Activated CD4-positive, alpha-beta T cell treated with anti-CD3 and anti-CD28 coated beads, Interleukin-2, amount 50 U/mL, for 4 hours (primary cell): ENCODE measurements around the gene CGB7.
"Not testable (repeated sequence)": the region's sequence is repeated elsewhere in the genome, so short reads cannot be mapped to it uniquely, and the experiment has no call there.

ENCODE experiments used
- DNase-seq, 2 experiments: peaks; one replicate each; pipeline ENCODE4 v3.0.0-alpha.2; 2020

The CGB7 gene

DNA sequence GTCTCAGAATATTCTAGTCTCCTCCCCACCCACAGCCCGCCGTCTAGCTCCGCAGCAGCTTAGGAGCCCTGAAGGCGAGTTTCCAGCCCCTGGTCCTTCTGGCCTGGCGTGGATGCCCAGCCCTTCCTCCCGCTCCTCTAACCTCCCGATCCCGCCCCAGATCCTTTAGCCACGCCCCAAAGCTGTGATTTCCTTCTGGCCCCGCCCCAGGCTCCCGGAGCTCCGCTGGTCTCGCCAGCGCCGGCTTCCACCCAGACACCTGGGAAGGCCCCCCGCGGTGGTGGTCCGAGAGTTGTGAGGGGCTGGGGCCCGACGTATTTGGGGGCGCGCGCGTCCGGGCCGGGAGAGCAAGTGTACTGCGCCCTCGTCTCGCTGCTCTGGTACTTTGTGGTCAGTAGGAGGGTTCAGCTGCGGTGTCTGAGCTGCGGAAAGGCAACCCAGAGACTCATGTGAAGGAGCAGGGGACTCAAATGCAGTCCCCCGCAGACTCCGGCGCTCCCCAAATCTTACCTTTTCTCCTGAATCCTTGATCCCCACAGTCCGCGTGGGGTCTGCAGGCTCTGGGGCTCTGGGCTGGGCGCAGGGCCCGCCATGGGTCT lies at the start of gene CGB7:
Gene CGB7 (minus strand): TSS at position 114 of the 599 bp plus-strand sequence. CDS start 2,374 bp downstream, outside the sequence.
- peak; percentile 18 to 32 for DNase-seq

DNA sequence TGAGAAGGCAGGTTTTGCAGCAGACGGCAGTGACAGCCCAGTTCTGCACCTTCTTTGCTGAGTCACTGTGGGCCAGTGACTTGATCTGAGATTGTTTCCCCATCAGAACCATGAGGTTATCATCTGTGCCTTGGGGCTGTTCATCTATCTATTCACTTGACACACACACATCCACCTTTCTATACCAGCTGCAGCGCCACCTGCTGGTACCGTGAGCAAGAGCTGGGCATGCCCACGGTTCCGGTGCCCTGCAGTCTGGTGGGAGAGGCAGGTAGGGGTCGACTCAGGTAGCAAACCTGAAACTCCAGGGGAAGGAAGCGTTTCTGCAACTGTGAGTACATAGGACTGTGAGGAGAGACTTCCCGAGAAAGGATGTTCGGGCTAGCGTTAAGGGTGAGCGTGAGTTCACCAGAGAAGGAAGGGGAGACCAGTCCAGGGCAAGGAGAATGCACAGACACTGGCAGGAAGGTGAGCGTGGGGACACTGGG lies 49.1 kb upstream of the CGB7 start:
- peak; percentile 62 to 67 for DNase-seq

DNA sequence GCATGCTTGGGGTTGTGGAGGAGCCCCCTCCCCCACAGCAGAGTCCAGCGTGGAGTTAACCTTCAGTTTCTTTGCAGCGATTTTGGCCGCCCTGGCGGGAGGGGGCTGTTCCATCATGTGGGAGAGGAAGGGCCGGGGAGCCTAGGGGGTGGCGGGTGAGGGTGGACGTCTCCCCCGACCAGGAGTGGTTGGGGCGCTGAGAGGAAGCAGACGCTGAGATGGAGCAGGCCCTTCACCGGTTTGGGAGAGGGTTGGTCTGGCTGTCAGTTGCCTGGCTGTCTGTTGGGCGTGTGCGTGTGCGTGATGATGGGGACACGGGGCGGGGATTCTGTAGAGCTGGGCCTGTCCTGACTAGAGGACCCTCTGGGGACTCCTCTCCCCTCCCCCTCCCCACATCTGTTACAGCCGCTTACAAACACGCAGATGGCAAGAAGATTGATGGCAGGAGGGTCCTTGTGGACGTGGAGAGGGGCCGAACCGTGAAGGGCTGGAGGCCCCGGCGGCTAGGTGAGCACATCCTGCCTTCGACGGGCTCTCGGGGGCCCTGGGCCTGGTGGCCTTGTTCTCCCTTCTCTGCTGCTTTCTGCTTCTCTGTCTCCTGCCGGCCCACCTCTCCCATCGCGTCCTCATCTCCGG lies 46.8 kb upstream of the CGB7 start:
- DNase-seq, result no peak

GRCh38 chr19:49103331-49104085 lies 46.0 kb upstream of the CGB7 start:
- DNase-seq, result no peak

- no peak for DNase-seq
Measured at GRCh38 chr19:49102303-49102702, 44.8 kb upstream of the CGB7 start.

DNA sequence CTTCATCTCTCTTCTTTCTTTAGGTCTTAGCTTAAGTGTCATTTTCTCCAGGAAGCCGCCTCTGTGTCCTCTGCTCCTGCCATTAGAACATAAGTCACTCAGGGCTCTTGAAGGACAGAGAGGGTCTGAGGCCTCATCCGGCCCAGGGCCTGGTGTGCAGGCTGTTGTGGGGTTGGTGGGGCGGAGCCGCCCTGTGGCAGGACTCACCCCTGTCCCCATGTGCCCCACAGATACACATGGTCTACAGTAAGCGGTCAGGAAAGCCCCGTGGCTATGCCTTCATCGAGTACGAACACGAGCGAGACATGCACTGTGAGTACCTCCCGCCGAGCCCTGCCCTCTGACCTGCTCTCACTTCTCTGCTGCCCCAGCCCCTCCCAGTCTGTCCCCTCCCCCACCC lies 43.6 kb upstream of the CGB7 start:
- DNase-seq, result no peak

DNA sequence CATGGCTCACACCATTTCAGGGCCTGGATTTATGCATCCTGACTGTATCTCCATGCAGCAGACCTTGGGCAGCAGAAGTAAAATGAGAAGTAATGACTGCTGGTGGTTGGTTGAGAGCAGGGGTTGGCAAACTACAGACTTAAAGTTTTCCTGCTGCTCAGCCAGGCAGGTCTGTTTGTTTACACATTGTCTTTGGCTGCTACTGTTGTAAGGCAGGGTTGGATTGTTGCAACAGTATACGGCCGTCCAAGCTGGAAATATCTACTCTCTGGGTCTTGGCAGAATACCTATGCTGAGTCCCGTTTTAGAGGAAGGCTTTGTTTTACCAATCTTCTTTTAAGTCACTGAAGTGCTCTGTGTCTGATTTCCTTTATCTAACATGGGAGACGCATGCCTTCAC lies 41.2 kb upstream of the CGB7 start:
- no peak for DNase-seq

- DNase-seq, result peak; percentile 61 to 67
Measured at GRCh38 chr19:49097453-49098288, 40.1 kb upstream of the CGB7 start.

GRCh38 chr19:49094505-49095482 lies 37.2 kb upstream of the CGB7 start:
- DNase-seq, result no peak

DNA sequence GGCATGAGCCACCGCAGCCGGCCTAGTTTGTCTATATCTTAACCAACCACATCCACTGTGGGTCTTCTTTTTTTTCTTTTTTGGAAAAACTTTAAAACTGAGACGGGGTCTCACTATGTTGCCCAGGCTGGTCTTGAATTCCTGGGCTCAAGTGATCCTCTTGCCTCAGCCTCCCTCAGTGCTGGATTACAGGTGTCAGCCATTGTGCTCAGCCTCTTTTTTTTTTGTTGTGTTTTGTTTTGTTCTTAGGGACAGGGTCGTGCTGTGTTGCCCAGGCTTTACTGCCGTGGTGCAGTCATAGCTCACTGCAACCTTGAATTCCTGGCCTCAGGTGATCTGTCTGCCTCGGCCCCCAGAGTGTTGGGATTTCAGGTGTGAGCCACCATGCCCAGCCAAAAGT lies 35.1 kb upstream of the CGB7 start:
- no peak for DNase-seq

- no peak for DNase-seq
Measured at GRCh38 chr19:49091391-49092038, 34.0 kb upstream of the CGB7 start.

- DNase-seq, result no peak
Measured at GRCh38 chr19:49086296-49086695, 28.7 kb upstream of the CGB7 start.

GRCh38 chr19:49085868-49086232 lies 28.3 kb upstream of the CGB7 start:
- no peak for DNase-seq

DNA sequence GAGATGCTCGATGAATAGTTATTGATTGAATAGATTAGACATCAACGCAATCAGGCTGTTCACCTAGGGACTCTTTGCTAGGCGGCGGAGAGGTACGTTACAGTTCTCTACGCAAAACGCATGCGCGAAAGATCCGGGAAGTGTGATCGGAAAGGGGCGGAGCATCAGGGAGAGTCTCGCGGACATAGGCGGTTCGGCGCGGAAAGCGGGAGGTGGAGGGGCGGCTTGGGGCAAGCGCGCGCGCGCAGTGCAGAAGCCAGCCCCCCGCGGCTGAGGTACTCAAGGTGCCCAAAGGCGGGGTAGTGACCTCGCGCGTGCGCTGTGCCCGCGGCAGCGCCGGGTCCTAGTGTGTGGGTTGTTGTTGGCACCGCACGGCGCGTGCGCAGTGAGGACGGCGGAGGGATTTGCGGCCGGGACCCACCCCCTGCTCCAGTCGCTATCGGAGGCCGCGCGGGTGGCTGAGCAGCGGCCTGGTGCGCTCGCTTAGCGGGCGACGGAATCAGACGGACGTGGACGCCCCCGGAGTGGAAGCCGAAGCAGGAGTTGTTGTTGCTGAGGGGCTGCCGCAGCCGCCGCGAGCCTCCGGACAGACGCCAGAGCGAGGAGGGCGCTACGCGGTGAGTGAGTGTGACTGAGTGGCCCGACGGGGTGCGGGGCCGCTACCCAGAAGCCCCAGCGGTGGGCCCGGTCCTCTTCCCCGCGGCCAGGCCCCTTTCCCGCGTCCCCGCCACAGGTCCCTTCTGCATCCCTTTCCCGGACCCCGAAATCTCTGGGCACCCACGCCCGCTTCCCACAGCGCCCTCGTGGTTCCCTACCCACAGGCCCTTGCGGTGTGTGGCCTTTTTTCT lies 27.7 kb upstream of the CGB7 start, which contains the start of gene SNRNP70:
Gene SNRNP70 (plus strand): TSS at position 432 of the 848 bp plus-strand sequence. CDS start 964 bp downstream, outside the sequence.
- peak; percentile 96 to 99 for DNase-seq

- DNase-seq, result no peak
Measured at GRCh38 chr19:49084206-49085019, 26.9 kb upstream of the CGB7 start.

DNA sequence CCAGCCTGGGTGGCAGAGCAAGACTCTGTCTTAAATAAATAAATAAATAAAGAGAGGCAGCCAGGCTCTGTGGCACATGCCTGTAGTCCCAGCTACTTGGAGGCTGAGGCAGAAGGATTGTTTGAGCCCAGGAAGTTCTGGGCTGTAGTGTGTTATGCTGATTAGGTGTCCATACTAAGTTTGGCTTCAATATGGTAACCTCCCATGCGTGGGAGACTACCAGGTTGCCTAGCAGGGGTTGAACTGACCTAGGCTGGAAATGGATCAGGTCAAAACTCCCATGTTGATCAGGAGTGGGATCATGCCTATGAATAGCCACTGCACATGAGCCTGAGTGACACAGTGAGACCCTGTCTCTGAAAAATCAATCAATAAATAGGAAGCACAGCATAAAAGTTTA lies 23.7 kb upstream of the CGB7 start:
- DNase-seq, result no peak

GRCh38 chr19:49080392-49080791 lies 22.8 kb upstream of the CGB7 start:
- no peak for DNase-seq

GRCh38 chr19:49074869-49075268 lies 17.3 kb upstream of the CGB7 start:
- DNase-seq, result not testable (repeated sequence)
